A549 (cell line): ENCODE measurements around the gene NQO2. TPM values are rescaled to one million over a fixed set of nuclear protein-coding genes. Genes with fewer than 3 reads are reported as not detected.
A peak's percentile ranks its signal among the peaks of the same experiment; 100 is the strongest.

ENCODE experiments used
- ATAC-seq, 2 experiments: fragments of 200-7000 bp in 1 of 2; fragments of >200 bp in 1 of 2; cut with Nextera tagmentation in 1 of 2; cut with Tn5 transposase in 1 of 2; 3 replicates each; pipeline versions ENCODE4 v1.8.0 to v1.9.1; 2018 to 2020; ENCODE audit warnings: mild to moderate bottlenecking in 1 of 2, moderate library complexity in 1 of 2
- CTCF ChIA-PET: fragments of 300-600 bp; sonication (Branson Sonifier 250); formaldehyde crosslinking; extraction: SDS; loops from one replicate; lab custom pipeline; 2021; ENCODE audit warnings: antibody characterized with exemption, inconsistent platforms; lab: Yijun Ruan, JAX
- POLR2A ChIA-PET: fragments of 350-600 bp; formaldehyde crosslinking; extraction: SDS; loops from one replicate; lab custom pipeline; 2021; ENCODE audit warnings: antibody characterized with exemption, inconsistent platforms; lab: Yijun Ruan, JAX
- DNase-seq, 2 experiments: peaks; one replicate each; pipeline versions ENCODE4 v3.0.0 to v3.0.0-alpha.2; 2011 to 2016; ENCODE audit warnings: low read depth in 1 of 2, low spot score in 1 of 2
- FAIRE-seq: peaks from 2 replicates; lab custom pipeline; 2011; peaks lifted over from hg19 to GRCh38; lab: Jason Lieb, UNC
- H3K27ac ChIP-seq, 2 experiments: fragments of >200 bp; sonication (Bioruptor Twin); formaldehyde crosslinking; 3 replicates each; pipeline ENCODE4 v1.5.1; 2016 to 2017
- H3K4me1 ChIP-seq: fragments of >200 bp; sonication (Bioruptor Twin); formaldehyde crosslinking; 3 replicates; pipeline ENCODE4 v1.6.1; 2016
- H3K4me2 ChIP-seq: fragments of >200 bp; sonication (Bioruptor Twin); formaldehyde crosslinking; 3 replicates; pipeline ENCODE4 v1.6.1; 2016
- H3K4me3 ChIP-seq: fragments of >200 bp; sonication (Bioruptor Twin); formaldehyde crosslinking; 3 replicates; pipeline ENCODE4 v1.5.1; 2016
- H3K9me3 ChIP-seq: fragments of >200 bp; sonication (Bioruptor Twin); formaldehyde crosslinking; 3 replicates; pipeline ENCODE4 v1.6.1; 2016
- CBX8 ChIP-seq: fragments of 200-600 bp; sonication (generic); IDR thresholded peaks from 2 replicates; pipeline ENCODE4 v1.6.1; 2016
- CHD2 ChIP-seq: fragments of 150-350 bp; IDR thresholded peaks from 2 replicates; pipeline ENCODE4 v1.6.1; 2014; ENCODE audit warnings: low read length; ENCODE audit not compliant: partially characterized antibody
- CTCF ChIP-seq: fragments of >200 bp; sonication (Bioruptor Twin); formaldehyde crosslinking; IDR thresholded peaks from 3 replicates; pipeline ENCODE4 v1.5.1; 2016
- ELK1 ChIP-seq: fragments of 150-350 bp; IDR thresholded peaks from 2 replicates; pipeline ENCODE4 v1.6.1; 2014; ENCODE audit warnings: low read depth, mild to moderate bottlenecking, low read length
- FOXS1 ChIP-seq: fragments of 250-450 bp; sonication (Bioruptor Pico); IDR thresholded peaks from 2 replicates; pipeline ENCODE4 v1.5.0; 2020; ENCODE audit warnings: mild to moderate bottlenecking, moderate library complexity
- HES2 ChIP-seq: fragments of >200 bp; sonication (Bioruptor Twin); formaldehyde crosslinking; IDR thresholded peaks from 2 replicates; pipeline ENCODE4 v1.6.1; 2016
- HEYL ChIP-seq: fragments of 250-450 bp; sonication (Bioruptor Pico); IDR thresholded peaks from 2 replicates; pipeline ENCODE4 v1.8.0; 2021; ENCODE audit warnings: mild to moderate bottlenecking, moderate library complexity
- HMGXB4 ChIP-seq: fragments of 250-450 bp; sonication (Bioruptor Pico); IDR thresholded peaks from 2 replicates; pipeline ENCODE4 v1.5.0; 2021; ENCODE audit warnings: mild to moderate bottlenecking, moderate library complexity, borderline replicate concordance
- HOXA7 ChIP-seq: fragments of 250-450 bp; sonication (Bioruptor Pico); IDR thresholded peaks from 2 replicates; pipeline ENCODE4 v1.5.0; 2020; ENCODE audit warnings: mild to moderate bottlenecking, moderate library complexity
- JUN ChIP-seq, 2 experiments: fragments of >200 bp; sonication (Bioruptor Twin); formaldehyde crosslinking; IDR thresholded peaks; 2 replicates in 1 of 2; 3 replicates in 1 of 2; pipeline ENCODE4 v1.6.1; 2016 to 2017
- KDM5A ChIP-seq: fragments of 200-600 bp; sonication (generic); IDR thresholded peaks from 2 replicates; pipeline ENCODE4 v1.6.1; 2016; ENCODE audit warnings: antibody characterized with exemption, mild to moderate bottlenecking
- MAFK ChIP-seq: fragments of 450-650 bp; IDR thresholded peaks from 2 replicates; pipeline ENCODE4 v1.6.1; 2014; ENCODE audit not compliant: partially characterized antibody
- MAX ChIP-seq: IDR thresholded peaks from 2 replicates; pipeline ENCODE4 v1.6.1; 2012
- NFE2L2 ChIP-seq: fragments of 150-350 bp; conservative IDR thresholded peaks from 2 replicates; pipeline ENCODE4 v1.6.1; 2014; ENCODE audit warnings: low read length
- NPAS2 ChIP-seq: fragments of 250-450 bp; sonication (Bioruptor Pico); IDR thresholded peaks from 2 replicates; pipeline ENCODE4 v1.8.0; 2022; ENCODE audit warnings: mild to moderate bottlenecking, moderate library complexity, borderline replicate concordance
- NR3C1 ChIP-seq: fragments of >200 bp; sonication (Bioruptor Twin); formaldehyde crosslinking; IDR thresholded peaks from 3 replicates; pipeline ENCODE4 v1.6.1; 2017
- PBX3 ChIP-seq: IDR thresholded peaks from 2 replicates; pipeline ENCODE4 v1.6.1; 2012
- RCOR1 ChIP-seq: fragments of 150-350 bp; IDR thresholded peaks from 2 replicates; pipeline ENCODE4 v1.6.1; 2014; ENCODE audit warnings: antibody characterized with exemption, low read length, low read depth
- REST ChIP-seq: fragments of 200-600 bp; sonication (generic); IDR thresholded peaks from 2 replicates; pipeline ENCODE4 v1.6.1; 2016; ENCODE audit warnings: antibody characterized with exemption, mild to moderate bottlenecking, moderate library complexity
- RFX5 ChIP-seq: fragments of 450-650 bp; IDR thresholded peaks from 2 replicates; pipeline ENCODE4 v1.7.1; 2014; ENCODE audit warnings: antibody characterized with exemption, mild to moderate bottlenecking, moderate library complexity
- WGBS: methylation state at CpG from one replicate; pipeline ENCODE4 v1.1.6; 2017; ENCODE audit errors: missing lambda C conversion rate; 5-methylcytosine and 5-hydroxymethylcytosine counted together
- polyA plus RNA-seq, 4 experiments: library from polyadenylated mRNA; depleted of rRNA in 3 of 4; stranded (reverse); fragments of >200 nt; fragmentation: RNase III in 1 of 4; extraction: RNeasy Plus Mini Kit Qiagen cat#74134 plus additional on column Dnase treatment in 1 of 4; gene quantifications; 2 replicates in 3 of 4; 3 replicates in 1 of 4; pipeline ENCODE4 v1.2.3, GENCODE V29; 2011 to 2017

The NQO2 gene
- polyA plus RNA-seq, 2 of the 4 experiments (the other 2 are of a cell fraction), result 67.2 to 86.5 TPM

GRCh38 chr6:2978923-2979322 lies 20.8 kb upstream of the NQO2 start:
- no peak for DNase-seq
- TF ChIP-seq FOXS1 (CRISPR knock-in tag), result no peak
- TF ChIP-seq ELK1, result no peak
- no peak for TF ChIP-seq CTCF
- no peak for TF ChIP-seq REST
- TF ChIP-seq JUN (IDR thresholded peaks at IDR 0.05), result no peak
- no peak for TF ChIP-seq RCOR1
- no peak for TF ChIP-seq KDM5A
- TF ChIP-seq CBX8, result no peak
- no peak for TF ChIP-seq NR3C1
- TF ChIP-seq HMGXB4 (CRISPR knock-in tag), result no peak
- TF ChIP-seq MAFK, result no peak
- TF ChIP-seq HOXA7 (CRISPR knock-in tag), result no peak
- TF ChIP-seq CHD2, result no peak
- TF ChIP-seq HEYL (CRISPR knock-in tag), result no peak
- TF ChIP-seq, all 56 proteins: peak for 0
- Histone ChIP-seq H3K9me3 (no peaks in the 10 kb centered on the region), H3K4me2 (no peak overlapping the region), H3K27ac (no peak overlapping the region; a peak in 1 of 6 replicates), H3K4me3 (no peak overlapping the region), H3K4me1 (peaks cover 70% of the 10 kb centered on the region)
- FAIRE-seq, result no peak
- 86% methylated on average over 4 of the region's 4 CpGs for WGBS
- ChIA-PET POLR2A (interaction anchor here (2.6 kb wide), 1 partner anchor 10 kb away, joined by 9 read pairs; no protein-coding TSS in a partner anchor), CTCF (interaction anchor here (1.2 to 3.6 kb wide), 3 partner anchors 10 to 47 kb away, joined by 3 to 22 read pairs (median 20); no protein-coding TSS in a partner anchor)
- no peak for ATAC-seq

GRCh38 chr6:2979819-2980464 lies 19.8 kb upstream of the NQO2 start:
- peak overlapping the region; percentile 44 for H3K4me2 ChIP-seq
- ChIA-PET CTCF (interaction anchor here (0.8 to 3.6 kb wide), 6 partner anchors 9 to 189 kb away, joined by 3 to 22 read pairs (median 3); no protein-coding TSS in a partner anchor), POLR2A (interaction anchor here (2.6 kb wide), 1 partner anchor 9 kb away, joined by 9 read pairs; no protein-coding TSS in a partner anchor)
- H3K9me3 ChIP-seq, result no peaks in the 10 kb centered on the region
- DNase-seq, result peak in 1 of 2 experiments; percentile 18
- peaks cover 70% of the 10 kb centered on the region for H3K4me1 ChIP-seq
- FAIRE-seq, result no peak
- peak overlapping the region; percentile 19 to 70; a peak in 3 of 6 replicates for H3K27ac ChIP-seq
- H3K4me3 ChIP-seq, result no peak overlapping the region
- 0% methylated on average over 2 of the region's 2 CpGs for WGBS
- peak in 1 of 2 experiments; percentile 21; a peak in 2 of 6 replicates for ATAC-seq
- no peak for TF ChIP-seq CTCF
- TF ChIP-seq PBX3, result no peak
- TF ChIP-seq NFE2L2, result no peak
- TF ChIP-seq ELK1, result no peak
- no peak for TF ChIP-seq HES2
- 0 out of 2 replicates have a peak, but pooled peaks have one; percentile 43 for TF ChIP-seq NPAS2 (CRISPR knock-in tag)
- peak; percentile 82; the same call in 1 of the 2 replicates for TF ChIP-seq HOXA7 (CRISPR knock-in tag)
- no peak for TF ChIP-seq RFX5
- TF ChIP-seq MAX, result no peak
- TF ChIP-seq NR3C1, result no peak
